GM18907 (cell line): Measurements from ENCODE around the gene TRANK1.

Source experiments
- ATAC-seq: cut with Tn5 transposase; IDR thresholded peaks from one replicate; pipeline ENCODE4 v1.9.1; 2021; ENCODE audit warnings: mild to moderate bottlenecking, moderate library complexity; ENCODE audit not compliant: unreplicated experiment

The TRANK1 gene

GRCh38 chr3:36811768-36812167, 133.1 kb downstream of the TRANK1 start:
- no peak for ATAC-seq

GRCh38 chr3:36804295-36805055, 140.4 kb downstream of the TRANK1 start:
- ATAC-seq = no peak

GRCh38 chr3:36803091-36803791, 141.6 kb downstream of the TRANK1 start:
- no peak for ATAC-seq

GRCh38 chr3:36800533-36801116, 144.2 kb downstream of the TRANK1 start:
- no peak for ATAC-seq

GRCh38 chr3:36796881-36797280, 148.0 kb downstream of the TRANK1 start:
- no peak for ATAC-seq

- ATAC-seq = no peak
Observed at GRCh38 chr3:36796161-36796560, 148.7 kb downstream of the TRANK1 start.

- no peak for ATAC-seq
Observed at GRCh38 chr3:36795622-36796021, 149.2 kb downstream of the TRANK1 start.

- peak; percentile 79 for ATAC-seq
Observed at GRCh38 chr3:36792342-36792741, 152.5 kb downstream of the TRANK1 start.

GRCh38 chr3:36790765-36791164, 154.1 kb downstream of the TRANK1 start:
- no peak for ATAC-seq

GRCh38 chr3:36786921-36787890, 157.6 kb downstream of the TRANK1 start:
- no peak for ATAC-seq

GRCh38 chr3:36784138-36784635, 160.7 kb downstream of the TRANK1 start:
- no peak for ATAC-seq

- peak; percentile 95 for ATAC-seq
Observed at GRCh38 chr3:36777424-36778218, 167.2 kb downstream of the TRANK1 start.
